Testis (tissue), 2 donors: ENCODE measurements around the gene PDAP1.
"Not testable (repeated sequence)": the region's sequence is repeated elsewhere in the genome, so short reads cannot be mapped to it uniquely, and the experiment has no call there.

Experiments
- CTCF ChIP-seq, 3 experiments: fragments of 450-650 bp in 2 of 3; fragments of 200-600 bp in 1 of 3; sonication (generic) in 1 of 3; IDR thresholded peaks; one replicate each; pipeline ENCODE4 v1.5.1; 2016 to 2019; ENCODE audit warnings: antibody characterized with exemption in 3 of 3, mild to moderate bottlenecking in 2 of 3, moderate library complexity in 1 of 3
- POLR2A ChIP-seq: fragments of 450-650 bp; IDR thresholded peaks from one replicate; pipeline ENCODE4 v1.6.1; 2017; ENCODE audit warnings: antibody characterized with exemption, mild to moderate bottlenecking, moderate library complexity

GRCh38 chr7:99415513-99416127, 7.2 kb upstream of the PDAP1 start:
- not testable (repeated sequence) for TF ChIP-seq POLR2A
- peak; percentile 48 to 67 (median 66) for TF ChIP-seq CTCF (IDR thresholded peaks at IDR 0.05)
